ENCODE data around the gene IQUB.
"Not testable (repeated sequence)": the region's sequence is repeated elsewhere in the genome, so short reads cannot be mapped to it uniquely, and the experiment has no call there.

Gene IQUB

GRCh38 chr7:123538897-123539296, 4.5 kb upstream of the IQUB start:
- DNase-seq: no peak

- no peak for DNase-seq
Measured at GRCh38 chr7:123538189-123538714, 3.9 kb upstream of the IQUB start.

DNA sequence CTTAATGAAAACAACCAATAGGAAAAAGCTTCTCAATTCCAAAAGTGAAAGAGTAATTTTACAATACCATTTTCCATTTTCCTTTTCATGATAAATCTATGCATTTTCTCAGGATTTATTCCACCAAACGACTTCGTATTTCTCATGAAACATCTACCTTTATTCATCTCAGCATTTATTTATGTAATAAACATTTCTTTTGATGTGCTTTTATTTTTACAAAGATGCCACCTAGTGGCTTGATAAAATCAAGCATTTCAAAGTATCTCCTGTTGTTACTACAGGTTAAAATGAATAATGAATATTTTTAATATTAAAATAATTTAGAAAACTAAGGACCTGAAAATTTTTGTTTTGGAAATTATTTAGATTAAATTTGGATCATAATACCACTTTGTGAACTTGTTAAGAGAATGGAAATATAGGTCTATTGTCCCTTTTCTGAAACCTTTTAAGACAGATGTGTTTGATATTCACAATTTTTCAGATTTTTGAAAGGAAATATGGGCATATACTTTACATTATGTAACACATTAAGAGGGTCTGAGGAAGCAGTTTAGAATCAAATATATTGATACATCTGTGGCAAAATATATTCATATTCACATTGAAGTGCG, 2.7 kb upstream of the IQUB start:
- no peak for DNase-seq

GRCh38 chr7:123535517-123535916, 1.1 kb upstream of the IQUB start:
- DNase-seq: no peak

DNA sequence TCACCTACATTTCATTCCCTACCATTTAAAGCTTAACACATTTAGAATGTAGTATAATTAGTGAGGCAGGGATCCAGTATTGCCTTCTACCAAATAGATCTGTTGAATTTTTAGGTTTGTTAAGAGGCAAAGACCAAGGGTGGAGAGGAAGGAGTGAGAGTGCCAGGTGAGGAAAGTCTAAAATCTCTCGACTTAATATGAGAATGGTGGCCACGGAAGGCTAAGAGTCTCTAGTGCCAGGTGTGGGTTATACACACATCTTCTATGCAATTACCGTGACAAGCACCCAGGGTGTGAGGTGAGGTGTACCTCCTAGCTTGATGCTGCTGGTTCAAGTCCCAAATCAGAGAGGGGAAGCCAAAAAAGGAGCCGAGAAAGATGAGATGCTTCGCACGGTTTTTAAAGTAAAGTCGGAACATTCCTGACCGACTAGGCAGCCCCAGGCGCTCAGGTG, 439 bp downstream of the IQUB start:
- no peak for DNase-seq

DNA sequence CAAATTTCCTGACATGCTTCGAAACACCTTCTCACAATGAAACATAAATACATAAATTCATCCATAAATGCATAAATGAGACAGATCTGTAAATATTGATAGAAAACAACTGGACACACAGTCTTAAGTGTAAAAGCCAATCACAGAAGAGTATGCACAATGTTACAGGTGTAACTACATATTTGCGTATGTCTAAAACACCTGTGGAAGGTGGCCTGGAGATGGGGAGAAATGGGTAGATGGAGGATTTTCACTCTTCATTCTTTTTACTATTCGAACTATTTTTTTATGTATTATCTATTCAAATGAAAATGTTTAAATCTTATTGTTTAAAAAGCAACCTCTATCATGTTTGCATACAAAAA, 860 bp downstream of the IQUB start:
- no peak for DNase-seq

GRCh38 chr7:123532788-123533552, 1.4 kb downstream of the IQUB start:
- peak; percentile 11 for DNase-seq

GRCh38 chr7:123532343-123532742, 2.1 kb downstream of the IQUB start:
- not testable (repeated sequence) for DNase-seq

GRCh38 chr7:123530035-123530591, 4.3 kb downstream of the IQUB start:
- DNase-seq: not testable (repeated sequence)

DNA sequence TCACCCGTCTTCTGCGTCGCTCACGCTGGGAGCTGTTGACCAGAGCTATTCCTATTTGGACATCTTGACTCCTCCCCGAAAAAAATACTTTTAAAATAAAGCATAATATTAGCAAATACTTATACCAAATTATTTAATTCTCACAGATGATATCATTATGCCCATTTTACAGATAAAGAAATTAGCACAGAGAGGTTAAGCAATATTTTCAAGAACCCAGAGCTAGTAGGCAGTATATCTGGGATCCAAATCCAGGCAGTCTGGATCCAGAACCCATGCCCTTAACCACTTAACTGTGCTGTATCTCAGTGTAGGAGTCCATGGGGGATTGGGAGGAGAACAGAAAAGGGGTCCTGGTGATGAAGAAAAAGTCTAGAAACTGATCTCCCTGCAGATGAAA, 6.1 kb downstream of the IQUB start:
- DNase-seq: no peak

DNA sequence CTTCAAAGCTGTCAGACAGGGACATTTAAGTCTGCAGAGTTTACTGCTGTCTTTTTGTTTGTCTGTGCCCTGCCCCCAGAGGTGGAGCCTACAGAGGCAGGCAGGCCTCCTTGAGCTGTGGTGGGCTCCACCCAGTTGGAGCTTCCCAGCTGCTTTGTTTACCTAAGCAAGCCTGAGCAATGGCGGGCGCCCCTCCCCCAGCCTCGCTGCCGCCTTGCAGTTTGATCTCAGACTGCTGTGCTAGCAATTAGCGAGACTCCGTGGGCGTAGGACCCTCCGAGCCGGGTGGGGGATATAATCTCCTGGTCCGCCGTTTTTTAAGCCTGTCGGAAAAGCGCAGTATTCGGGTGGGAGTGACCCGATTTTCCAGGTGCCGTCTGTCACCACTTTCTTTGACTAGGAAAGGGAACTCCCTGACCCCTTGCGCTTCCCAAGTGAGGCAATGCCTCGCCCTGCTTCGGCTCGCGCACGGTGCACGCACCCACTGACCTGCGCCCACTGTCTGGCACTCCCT, 6.6 kb downstream of the IQUB start:
- not testable (repeated sequence) for DNase-seq

- not testable (repeated sequence) for DNase-seq
Measured at GRCh38 chr7:123526533-123526932, 7.9 kb downstream of the IQUB start.

- DNase-seq: no peak
Measured at GRCh38 chr7:123522066-123522465, 12.3 kb downstream of the IQUB start.

DNA sequence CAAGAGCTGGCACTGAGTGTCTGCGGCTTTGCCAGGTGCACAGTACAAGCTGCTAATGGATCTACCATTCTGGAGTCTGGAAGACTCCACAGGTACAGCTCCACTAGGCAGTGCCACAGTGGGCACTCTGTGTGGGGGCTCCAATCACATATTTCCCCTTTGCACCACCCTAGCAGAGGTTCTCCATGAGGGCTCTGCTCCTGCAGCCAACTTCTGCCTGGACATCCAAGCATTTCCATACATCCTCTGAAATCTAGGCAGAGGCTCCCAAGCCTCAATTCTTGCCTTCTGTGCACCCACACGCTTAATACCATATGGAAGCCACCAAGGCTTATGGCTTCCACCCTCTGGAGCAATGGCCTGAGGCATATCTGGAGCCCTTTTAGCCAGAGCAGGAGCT, 29.2 kb downstream of the IQUB start:
- DNase-seq: no peak

DNA sequence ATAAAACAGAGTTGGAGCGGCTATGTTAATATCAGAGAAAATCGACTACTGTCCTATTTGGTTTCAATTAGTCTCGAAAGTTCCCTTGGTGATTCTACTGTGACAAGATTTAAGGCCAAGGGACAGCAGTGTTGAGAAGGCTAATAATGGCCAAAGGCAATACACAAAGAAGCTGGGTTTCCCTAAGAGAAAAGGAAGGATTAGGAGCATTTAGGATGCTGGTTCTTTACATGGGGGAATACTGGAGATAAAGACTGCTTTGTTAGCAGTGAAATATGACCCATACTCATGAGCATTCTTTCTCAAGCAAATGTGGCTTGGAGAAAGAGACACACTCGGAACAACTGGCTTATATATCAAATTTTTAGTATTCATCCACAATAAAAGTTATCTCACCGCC, 32.2 kb downstream of the IQUB start:
- DNase-seq: no peak

DNA sequence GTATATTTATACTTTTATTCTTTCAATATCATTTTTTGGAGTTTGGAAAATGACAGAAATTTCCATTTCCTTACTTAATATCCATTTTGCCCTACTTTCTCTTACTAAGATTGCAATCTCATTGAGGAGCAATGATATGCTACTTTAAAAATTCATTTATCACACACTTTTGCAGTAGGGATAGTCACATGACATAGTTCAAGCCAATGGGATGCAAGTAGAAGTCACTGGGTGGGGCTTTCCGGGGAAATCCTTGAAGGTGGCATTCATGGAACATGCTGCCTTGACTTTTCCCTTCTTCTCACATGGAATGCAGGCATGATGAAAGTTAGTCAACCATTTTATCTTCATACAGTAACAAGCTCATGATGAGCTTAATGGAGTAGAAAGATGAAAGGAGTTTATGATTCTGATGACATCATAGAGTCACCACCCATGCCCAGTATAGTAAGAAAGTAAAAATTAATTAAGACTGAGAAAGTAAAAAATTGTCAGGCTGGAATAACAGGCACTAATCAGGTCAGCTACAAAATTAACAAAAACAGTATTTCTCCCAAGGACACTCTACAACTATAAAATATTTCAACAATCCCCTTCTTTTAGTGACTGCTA, 33.4 kb downstream of the IQUB start:
- DNase-seq: no peak

- DNase-seq: no peak
Measured at GRCh38 chr7:123499211-123499970, 35.0 kb downstream of the IQUB start.

DNA sequence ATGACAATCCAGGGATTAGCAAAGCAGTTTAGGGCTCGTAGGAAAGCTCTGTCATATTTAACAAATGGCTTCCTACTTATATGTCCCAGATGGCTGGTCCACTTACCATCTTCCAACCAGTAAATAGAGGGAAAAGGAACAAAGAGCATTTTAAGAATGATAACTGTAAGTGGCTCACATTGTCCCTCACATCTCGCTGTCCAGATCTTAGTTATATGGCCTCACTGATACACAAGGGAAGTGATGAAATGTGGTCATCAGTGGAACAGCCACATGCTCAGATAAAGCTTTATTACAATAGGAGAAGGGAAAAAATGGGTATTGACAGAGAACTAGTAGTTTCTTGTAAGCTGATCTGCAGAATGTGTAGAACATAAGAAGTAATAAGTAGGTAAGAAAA, 35.8 kb downstream of the IQUB start:
- DNase-seq: no peak

DNA sequence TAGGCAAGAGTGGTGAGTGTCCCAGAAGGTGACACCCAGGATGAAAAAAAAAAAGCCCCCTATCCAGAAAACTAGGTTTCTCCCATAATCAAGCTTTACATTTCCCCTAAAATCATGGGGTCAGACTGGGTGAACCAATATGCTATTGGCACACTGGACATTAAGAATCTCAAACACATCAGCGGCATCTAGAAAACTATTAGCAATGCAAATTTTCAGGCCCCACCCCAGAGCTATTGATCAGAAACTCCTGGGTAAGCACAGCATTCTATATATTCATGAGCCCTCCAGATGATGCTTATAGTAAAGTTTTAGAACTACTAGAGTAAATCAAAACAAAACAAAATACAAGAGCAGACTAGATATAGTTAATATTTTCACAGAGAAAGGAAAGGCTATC, 36.4 kb downstream of the IQUB start:
- DNase-seq: no peak

DNA sequence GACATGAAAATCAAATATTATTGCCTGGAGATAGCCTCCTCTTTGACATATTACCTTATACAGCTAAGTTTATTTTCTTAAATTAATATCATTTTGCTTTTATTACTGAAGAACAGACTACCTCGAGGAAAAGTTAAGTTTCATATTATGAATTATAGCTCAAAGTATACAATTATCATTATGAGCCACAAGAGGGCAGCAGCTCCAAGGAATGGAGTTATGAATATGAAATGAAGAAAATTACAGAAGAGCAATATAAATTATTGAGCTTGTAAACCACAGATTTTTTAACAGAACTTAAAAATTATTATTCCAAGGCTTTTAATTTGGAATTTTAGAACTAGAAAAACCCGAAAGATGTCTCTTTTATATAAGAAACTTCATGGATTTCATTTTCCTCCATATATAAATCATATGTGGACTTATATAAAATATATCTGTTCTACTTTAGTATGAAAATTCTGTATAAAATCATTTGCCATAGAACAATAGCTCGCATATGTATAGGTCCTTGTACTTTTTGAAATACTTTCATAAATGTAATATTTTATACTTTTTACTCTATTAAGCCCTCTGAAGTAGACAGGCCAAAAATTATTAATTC, 40.1 kb downstream of the IQUB start:
- peak; percentile 17 for DNase-seq

GRCh38 chr7:123492485-123492884, 41.9 kb downstream of the IQUB start:
- no peak for DNase-seq

DNA sequence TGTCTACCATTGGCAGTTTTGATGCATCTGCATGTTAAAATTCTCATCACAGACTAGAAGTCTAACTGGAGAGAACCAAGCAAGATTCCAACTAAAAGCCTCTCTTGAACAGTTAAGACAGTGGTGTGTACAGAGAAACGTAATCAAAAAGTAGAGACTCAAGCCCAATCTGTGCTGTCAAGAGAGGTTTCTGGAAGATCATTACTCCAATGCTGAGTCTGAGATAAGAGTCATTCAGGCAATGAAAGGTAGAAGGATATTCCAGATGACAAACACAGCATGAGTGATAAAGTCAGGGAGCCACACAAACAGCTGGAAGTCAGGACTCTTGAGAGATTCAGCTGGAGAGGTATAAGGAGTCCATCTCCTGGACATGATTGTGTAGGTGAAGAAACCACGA, 48.7 kb downstream of the IQUB start:
- no peak for DNase-seq

Measured in activated T-cell treated with anti-CD3 and anti-CD28 coated beads for 4 hours (primary cell).